A673 (cell line): ENCODE measurements around the gene YBX1. TPM values are rescaled to one million over a fixed set of nuclear protein-coding genes. Genes with fewer than 3 reads are reported as not detected.

Experiments used
- BruUV-seq: library from RNA; stranded (reverse); fragments of 400-500 nt; replicated peaks from 2 replicates; lab custom pipeline; 2021; lab: Mats Ljungman, UMichigan
- CTCF ChIA-PET: fragments of 300-600 bp; sonication (Branson Sonifier 250); formaldehyde crosslinking; loops from one replicate; lab custom pipeline; 2022; ENCODE audit warnings: antibody characterized with exemption; lab: Charles Lee
- POLR2A ChIA-PET: fragments of 300-600 bp; sonication (Branson Sonifier 250); formaldehyde crosslinking; loops from one replicate; lab custom pipeline; 2022; ENCODE audit warnings: antibody characterized with exemption; ENCODE audit not compliant: low non-redundant PET; lab: Charles Lee
- DNase-seq: peaks from one replicate; pipeline ENCODE4 v3.0.0-alpha.2; 2015; ENCODE audit warnings: low spot score
- H3K27ac ChIP-seq: fragments of 200-600 bp; sonication (generic); 2 replicates; pipeline ENCODE4 v1.5.1; 2016; ENCODE audit warnings: mixed run types, low read depth, mild to moderate bottlenecking, mixed read lengths, antibody characterized with exemption, low read length; ENCODE audit not compliant: poor library complexity, severe bottlenecking
- H3K27me3 ChIP-seq: fragments of 200-600 bp; sonication (generic); replicated peaks from 2 replicates; pipeline ENCODE4 v1.6.1; 2017; ENCODE audit warnings: mixed run types, low read depth, mild to moderate bottlenecking, mixed read lengths, antibody characterized with exemption, low read length; ENCODE audit not compliant: insufficient read depth, poor library complexity
- H3K36me3 ChIP-seq: fragments of 200-600 bp; sonication (generic); 2 replicates; pipeline ENCODE4 v1.6.1; 2016; ENCODE audit warnings: mixed run types, mild to moderate bottlenecking, mixed read lengths, antibody characterized with exemption, low read length; ENCODE audit not compliant: insufficient read depth, poor library complexity, severe bottlenecking
- H3K4me1 ChIP-seq: fragments of 200-600 bp; sonication (generic); 2 replicates; pipeline ENCODE4 v1.6.1; 2017; ENCODE audit warnings: mixed run types, mild to moderate bottlenecking, mixed read lengths, antibody characterized with exemption, low read length; ENCODE audit not compliant: insufficient read depth, poor library complexity, severe bottlenecking
- H3K4me3 ChIP-seq: fragments of 200-600 bp; sonication (generic); 2 replicates; pipeline ENCODE4 v1.5.1; 2016; ENCODE audit warnings: low read depth, mixed run types, mild to moderate bottlenecking, mixed read lengths, low read length; ENCODE audit not compliant: poor library complexity, severe bottlenecking
- H3K9me3 ChIP-seq: fragments of 200-600 bp; sonication (generic); 2 replicates; pipeline ENCODE4 v1.6.1; 2016; ENCODE audit warnings: mixed run types, low read depth, mild to moderate bottlenecking, mixed read lengths, antibody characterized with exemption, low read length; ENCODE audit not compliant: poor library complexity, severe bottlenecking
- CTCF ChIP-seq: fragments of 300-800, 200-600 bp; sonication (generic); conservative IDR thresholded peaks from 2 replicates; pipeline ENCODE4 v1.5.1; 2017; ENCODE audit warnings: low read depth, mild to moderate bottlenecking, antibody characterized with exemption, low read length, moderate library complexity, mixed read lengths
- EZH2 ChIP-seq: fragments of 200-600 bp; sonication (generic); IDR thresholded peaks from 2 replicates; pipeline ENCODE4 v1.6.1; 2017; ENCODE audit warnings: borderline replicate concordance, low read depth, mild to moderate bottlenecking, mixed read lengths, antibody characterized with exemption, low read length; ENCODE audit not compliant: poor library complexity, severe bottlenecking
- intact Hi-C: fragments of 100-400 bp; cut with micrococcal nuclease; formaldehyde crosslinking; loops from one replicate; pipeline ENCODE4 v1.10.0; 2022; ENCODE audit not compliant: unreplicated experiment
- total RNA-seq: library from RNA; stranded (reverse); gene quantifications from 2 replicates; pipeline ENCODE4 v1.2.3, GENCODE V29; 2021

YBX1 gene
- total RNA-seq, 1 experiment from 2014 or later = 1,576 TPM

GRCh38 chr1:42684139-42684538 is 1.9 kb downstream of the YBX1 start:
- intact Hi-C loops = no loop called here
- Histone ChIP-seq H3K27me3 (no peaks in the 10 kb centered on the region), H3K36me3 (peaks cover 49% of the 10 kb centered on the region), H3K4me3 (peak overlapping the region; percentile 79), H3K27ac (no peak overlapping the region), H3K9me3 (no peaks in the 10 kb centered on the region), H3K4me1 (peaks cover 31% of the 10 kb centered on the region)
- DNase-seq = peak; percentile 71
- TF ChIP-seq EZH2 (no peak), CTCF (no peak)
- CTCF ChIA-PET = no interaction called here
- BruUV-seq = TSS peak; percentile 33
- POLR2A ChIA-PET = no interaction called here

DNA sequence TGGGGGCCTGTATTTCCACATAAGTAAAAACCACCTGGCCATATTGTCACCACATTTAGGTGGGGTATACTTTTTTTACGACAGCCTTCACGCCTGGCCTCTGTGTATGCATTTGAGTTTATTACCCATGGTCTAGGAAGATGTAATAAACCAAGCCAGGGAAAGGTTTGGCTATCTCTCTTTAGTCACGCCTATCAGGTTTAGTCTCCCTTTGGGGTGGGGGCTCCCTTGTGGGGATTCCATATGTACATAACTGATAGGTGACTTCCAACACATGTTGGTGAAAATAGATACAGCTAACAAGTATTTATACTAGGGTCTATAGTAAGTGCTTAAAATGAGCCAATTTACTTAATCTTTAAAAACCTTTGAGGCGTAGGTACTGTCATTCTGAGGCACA is 4.2 kb downstream of the YBX1 start:
- Histone ChIP-seq H3K4me3 (no peak overlapping the region), H3K27me3 (no peaks in the 10 kb centered on the region), H3K27ac (no peak overlapping the region), H3K36me3 (peaks cover 55% of the 10 kb centered on the region), H3K4me1 (peaks cover 30% of the 10 kb centered on the region), H3K9me3 (no peaks in the 10 kb centered on the region)
- intact Hi-C loops = no loop called here
- TF ChIP-seq CTCF (no peak), EZH2 (no peak)
- POLR2A ChIA-PET = no interaction called here
- no TSS peak for BruUV-seq
- CTCF ChIA-PET = no interaction called here
- DNase-seq = no peak

- Histone ChIP-seq H3K9me3 (no peaks in the 10 kb centered on the region), H3K27me3 (no peaks in the 10 kb centered on the region), H3K27ac (no peak overlapping the region), H3K4me1 (peaks cover 28% of the 10 kb centered on the region), H3K4me3 (no peak overlapping the region), H3K36me3 (peaks cover 68% of the 10 kb centered on the region)
- TF ChIP-seq EZH2 = no peak
- no peak for TF ChIP-seq CTCF
- no peak for DNase-seq
- POLR2A ChIA-PET = interaction anchor here (0.7 kb wide), 2 partner anchors 20 to 75 kb away, joined by 4 read pairs; no protein-coding TSS in a partner anchor
- CTCF ChIA-PET = interaction anchor here (0.6 kb wide), 1 partner anchor 606 kb away, joined by 8 read pairs; no protein-coding TSS in a partner anchor
- intact Hi-C loops = no loop called here
- no TSS peak for BruUV-seq
Measured at GRCh38 chr1:42689912-42690311, 7.7 kb downstream of the YBX1 start.
